BE2C (cell line): Measurements from ENCODE around the gene PCDHGB2.
A peak's percentile ranks its signal among the peaks of the same experiment; 100 is the strongest.
"Not testable (repeated sequence)": the region's sequence is repeated elsewhere in the genome, so short reads cannot be mapped to it uniquely, and the experiment has no call there.

ENCODE experiments used
- DNase-seq: peaks from one replicate; pipeline ENCODE4 v3.0.0-alpha.2; 2020
- H3K27me3 ChIP-seq: fragments of 250-450 bp; sonication (Bioruptor Pico); 2 replicates; pipeline ENCODE4 v1.5.1; 2020; ENCODE audit warnings: mild to moderate bottlenecking
- H3K36me3 ChIP-seq: fragments of 250-450 bp; sonication (Bioruptor Pico); 2 replicates; pipeline ENCODE4 v1.5.1; 2020; ENCODE audit warnings: mild to moderate bottlenecking
- H3K4me1 ChIP-seq: fragments of 250-450 bp; sonication (Bioruptor Pico); 2 replicates; pipeline ENCODE4 v1.5.1; 2020
- H3K4me3 ChIP-seq: 2 replicates; pipeline ENCODE4 v1.5.1; 2011; ENCODE audit warnings: low read depth, low read length
- H3K9me3 ChIP-seq: fragments of 250-450 bp; sonication (Bioruptor Pico); 2 replicates; pipeline ENCODE4 v1.5.1; 2020
- CTCF ChIP-seq: IDR thresholded peaks from 2 replicates; pipeline ENCODE4 v1.5.1; 2012; ENCODE audit warnings: mild to moderate bottlenecking, low read depth, low read length

Gene PCDHGB2

GRCh38 chr5:141398608-141399007 lies 38.8 kb downstream of the PCDHGB2 start:
- no peak for TF ChIP-seq CTCF
- no peaks in the 10 kb centered on the region for H3K9me3 ChIP-seq

GRCh38 chr5:141399555-141400258 lies 39.9 kb downstream of the PCDHGB2 start:
- H3K36me3 ChIP-seq: no peaks in the 10 kb centered on the region; the same call in none of the 2 replicates
- no peaks in the 10 kb centered on the region for H3K9me3 ChIP-seq
- no peak for DNase-seq
- no peak overlapping the region for H3K4me3 ChIP-seq
- no peaks in the 10 kb centered on the region for H3K4me1 ChIP-seq
- no peak for TF ChIP-seq CTCF
- H3K27me3 ChIP-seq: no peaks in the 10 kb centered on the region

More at GRCh38 chr5:141398608-141399007, 38.8 kb downstream of the PCDHGB2 start:
- H3K4me3 ChIP-seq: no peak overlapping the region
- no peak for DNase-seq
- H3K27me3 ChIP-seq: no peaks in the 10 kb centered on the region
- H3K4me1 ChIP-seq: no peaks in the 10 kb centered on the region
- no peaks in the 10 kb centered on the region; the same call in none of the 2 replicates for H3K36me3 ChIP-seq

GRCh38 chr5:141402553-141403243 lies 42.9 kb downstream of the PCDHGB2 start, which contains the start of gene PCDHGA9:
Gene PCDHGA9 (plus strand): TSS chr5:141402778. CDS start chr5:141402953, 175 bp downstream.
- H3K4me3 ChIP-seq: no peak within 1 kb of the TSS
- no peaks in the 10 kb centered on the region for H3K27me3 ChIP-seq
- no peak for DNase-seq
- H3K4me1 ChIP-seq: no peaks in the 10 kb centered on the region
- no peaks in the 10 kb centered on the region; the same call in none of the 2 replicates for H3K9me3 ChIP-seq
- H3K36me3 ChIP-seq: no peaks in the 10 kb centered on the region; the same call in none of the 2 replicates
- peak; percentile 55 for TF ChIP-seq CTCF

- DNase-seq: no peak
- no peak overlapping the region for H3K4me3 ChIP-seq
- H3K36me3 ChIP-seq: no peaks in the 10 kb centered on the region; the same call in none of the 2 replicates
- H3K9me3 ChIP-seq: no peaks in the 10 kb centered on the region; the same call in none of the 2 replicates
- no peaks in the 10 kb centered on the region for H3K4me1 ChIP-seq
- no peak for TF ChIP-seq CTCF
- H3K27me3 ChIP-seq: no peaks in the 10 kb centered on the region
Observed at GRCh38 chr5:141403387-141403786, 43.6 kb downstream of the PCDHGB2 start.

GRCh38 chr5:141407790-141408505 lies 48.2 kb downstream of the PCDHGB2 start, which contains the start of gene PCDHGB6:
Gene PCDHGB6 (plus strand): TSS chr5:141408021. CDS start chr5:141408203, 182 bp downstream.
- not testable (repeated sequence) for H3K4me3 ChIP-seq, H3K27me3 ChIP-seq, H3K4me1 ChIP-seq, H3K36me3 ChIP-seq, H3K9me3 ChIP-seq, DNase-seq
- peak; percentile 19; the same call in 1 of the 2 replicates for TF ChIP-seq CTCF
